OCI-LY7 (cell line): ENCODE measurements around the gene NPIPB8.
"Not testable (repeated sequence)": the region's sequence is repeated elsewhere in the genome, so short reads cannot be mapped to it uniquely, and the experiment has no call there.

ENCODE experiments used
- CTCF ChIP-seq: fragments of 200-600 bp; sonication (generic); conservative IDR thresholded peaks from 2 replicates; pipeline ENCODE4 v1.5.1; 2014; ENCODE audit warnings: mild to moderate bottlenecking, antibody characterized with exemption, low read length, moderate library complexity, mixed read lengths
- EZH2phosphoT487 ChIP-seq: fragments of 200-600 bp; sonication (generic); IDR thresholded peaks from 2 replicates; pipeline ENCODE4 v1.6.1; 2018; ENCODE audit warnings: low read depth, borderline replicate concordance, mild to moderate bottlenecking, mixed run types, antibody characterized with exemption, low read length, moderate library complexity, mixed read lengths

DNA sequence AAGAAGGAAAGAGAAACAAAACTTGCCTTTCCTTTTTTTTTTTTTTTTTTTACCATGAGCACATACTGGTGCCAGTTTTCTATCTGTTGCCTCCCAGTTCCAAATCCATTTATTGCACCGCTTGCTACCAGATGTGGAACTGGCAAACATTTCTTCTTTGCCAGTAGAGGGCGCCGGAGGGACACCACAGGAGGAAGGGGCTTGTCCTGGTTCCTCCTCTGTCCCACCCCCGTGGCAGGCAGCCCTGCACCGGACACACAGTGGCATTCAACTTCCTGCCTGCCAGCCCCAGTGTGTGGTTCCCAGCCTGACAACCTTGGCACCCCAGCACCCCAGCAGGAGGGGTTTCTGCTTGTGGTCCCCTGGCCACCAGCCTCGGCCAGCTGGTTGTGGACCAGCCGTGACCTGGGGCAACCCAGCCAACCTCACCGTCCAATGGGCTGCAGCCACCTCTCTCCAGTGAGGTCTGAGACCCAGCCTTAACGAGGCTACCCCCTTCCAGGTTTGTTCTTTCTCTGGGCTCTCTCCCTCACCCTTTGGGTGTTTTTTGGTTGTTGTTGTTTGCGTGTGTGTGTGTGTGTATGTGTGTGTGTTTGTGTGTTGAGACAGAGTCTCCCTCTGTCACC, 50.6 kb downstream of the NPIPB8 start:
- TF ChIP-seq CTCF, EZH2phosphoT487: not testable (repeated sequence)
